Right ventricle myocardium inferior (tissue), 1 donor: Measurements from ENCODE around the gene PDSS1. TPM values are rescaled to one million over a fixed set of nuclear protein-coding genes. Genes with fewer than 3 reads are reported as not detected.
"Not testable (repeated sequence)": the region's sequence is repeated elsewhere in the genome, so short reads cannot be mapped to it uniquely, and the experiment has no call there.

Experiments
- ATAC-seq: fragments of 200-7000 bp; cut with Tn5 transposase; one replicate; pipeline ENCODE4 v1.9.1; 2020; ENCODE audit warnings: mild to moderate bottlenecking, moderate library complexity
- DNase-seq: peaks from one replicate; pipeline ENCODE4 v3.0.0; 2021; ENCODE audit errors: missing footprints
- intact Hi-C: fragments of 100-400 bp; cut with DNase I; formaldehyde crosslinking; loops from one replicate; pipeline ENCODE4 v1.11.0; 2022
- long read RNA-seq: library from polyadenylated mRNA; unstranded; transcript quantifications from one replicate; pipeline ENCODE4 v2.0.0, GENCODE V29; 2021
- total RNA-seq: library from RNA; stranded (reverse); fragmentation: NEBNext Ultra II Directional; extraction: Animal tissue kit (Norgen Biotek cat#: 25700); gene quantifications from one replicate; pipeline ENCODE4 v1.2.1, GENCODE V29; 2021
- donor health status: DM: no; HTN: yes; CAD: no; lungs with severe emphysema.

Gene PDSS1, protein sequence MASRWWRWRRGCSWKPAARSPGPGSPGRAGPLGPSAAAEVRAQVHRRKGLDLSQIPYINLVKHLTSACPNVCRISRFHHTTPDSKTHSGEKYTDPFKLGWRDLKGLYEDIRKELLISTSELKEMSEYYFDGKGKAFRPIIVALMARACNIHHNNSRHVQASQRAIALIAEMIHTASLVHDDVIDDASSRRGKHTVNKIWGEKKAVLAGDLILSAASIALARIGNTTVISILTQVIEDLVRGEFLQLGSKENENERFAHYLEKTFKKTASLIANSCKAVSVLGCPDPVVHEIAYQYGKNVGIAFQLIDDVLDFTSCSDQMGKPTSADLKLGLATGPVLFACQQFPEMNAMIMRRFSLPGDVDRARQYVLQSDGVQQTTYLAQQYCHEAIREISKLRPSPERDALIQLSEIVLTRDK
- total RNA-seq, result 6.3 TPM
- long read RNA-seq, partial matches to known transcripts, result 0 of 1 reads
- long read RNA-seq, other reads (novel, unspliced or antisense), result 1 of 1 reads

DNA sequence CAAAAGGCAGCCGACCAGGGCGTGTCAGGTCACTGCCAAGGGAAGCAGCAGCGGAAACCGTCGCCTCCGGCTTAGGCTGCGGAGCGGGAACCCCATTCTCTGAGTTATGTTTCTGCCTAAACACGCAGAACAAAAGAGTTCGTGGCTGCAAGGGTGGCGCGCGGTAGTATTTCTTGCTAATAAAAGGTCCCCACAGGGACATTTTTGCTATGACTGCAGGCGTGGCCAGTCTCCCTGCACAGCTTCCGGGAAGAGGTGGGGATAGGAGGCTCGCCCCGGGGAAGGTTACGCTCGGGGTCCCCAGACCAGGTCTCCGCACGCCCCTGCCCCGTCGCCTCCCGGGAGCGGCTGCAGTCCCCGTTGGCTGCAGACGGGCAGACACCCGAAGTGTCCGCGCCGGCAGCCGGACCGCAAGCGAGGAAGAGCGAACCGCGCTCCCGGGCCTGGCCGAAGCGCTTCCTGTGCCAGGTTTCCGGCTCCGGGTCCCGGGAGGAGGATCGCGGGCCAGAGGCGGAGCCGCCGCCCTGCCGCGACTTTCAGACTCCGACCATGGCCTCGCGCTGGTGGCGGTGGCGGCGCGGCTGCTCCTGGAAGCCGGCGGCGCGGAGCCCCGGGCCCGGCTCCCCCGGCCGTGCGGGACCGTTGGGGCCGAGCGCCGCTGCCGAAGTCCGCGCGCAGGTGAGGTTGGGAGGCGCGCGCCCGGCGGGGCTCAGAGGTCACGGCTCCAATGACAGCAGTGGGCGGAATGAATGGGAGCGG lies at the start of gene PDSS1:
PDSS1 (plus strand) TSS at position 539 of the 759 bp plus-strand sequence; CDS start at position 550, 11 bp downstream.
- DNase-seq (peak; percentile 93), ATAC-seq (peak; percentile 95)
- intact Hi-C loops, result loop anchor here (2.0 kb wide), 1 partner anchor 163 kb away; the partner anchor contains the start of gene ABI1

- DNase-seq, intact Hi-C loops, ATAC-seq: not testable (repeated sequence)
Observed at GRCh38 chr10:26648245-26648636, 49.3 kb upstream of the PDSS1 start.

DNA sequence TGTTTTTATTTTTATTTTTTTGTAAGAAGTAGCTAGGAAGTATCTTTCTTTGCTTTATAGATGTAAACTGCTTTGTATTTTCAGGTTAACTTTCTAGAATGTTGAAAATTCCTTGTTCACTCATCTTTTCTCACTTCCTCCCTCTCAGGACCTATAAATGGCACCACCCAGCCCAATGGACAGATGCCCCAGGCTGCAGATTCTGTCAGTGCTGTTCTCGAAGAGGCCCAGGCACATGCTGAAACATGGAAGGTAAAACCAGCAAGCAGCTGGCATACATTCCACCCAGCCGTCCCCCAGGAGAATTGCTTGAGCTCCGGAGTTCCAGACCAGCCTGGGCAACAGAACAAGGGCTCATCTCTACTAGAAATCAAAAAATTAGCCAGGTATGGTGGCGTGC lies 47.1 kb upstream of the PDSS1 start:
- DNase-seq, result no peak
- intact Hi-C loops, result no loop called here
- no peak for ATAC-seq

DNA sequence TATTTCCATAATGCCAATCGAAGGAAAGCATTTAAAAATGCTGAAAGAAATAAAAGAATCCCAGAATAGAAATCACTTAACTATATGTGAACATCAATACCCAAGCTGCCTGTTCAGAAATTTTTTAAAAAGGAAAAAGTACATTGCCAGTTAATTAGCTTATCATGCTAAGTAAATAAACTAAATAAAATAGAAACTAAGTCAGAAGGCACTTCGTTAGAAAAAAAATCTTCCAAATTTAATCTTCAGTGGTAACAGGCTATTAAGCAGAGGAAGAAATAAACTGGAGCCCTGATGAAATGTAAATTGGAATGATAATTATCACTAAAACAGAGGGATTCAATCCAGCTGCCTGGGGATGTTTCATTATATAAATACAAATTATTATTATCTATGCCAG lies 46.0 kb upstream of the PDSS1 start:
- DNase-seq, ATAC-seq, intact Hi-C loops: not testable (repeated sequence)

GRCh38 chr10:26653004-26653403 lies 44.5 kb upstream of the PDSS1 start:
- ATAC-seq (no peak), DNase-seq (no peak)
- intact Hi-C loops, result no loop called here

DNA sequence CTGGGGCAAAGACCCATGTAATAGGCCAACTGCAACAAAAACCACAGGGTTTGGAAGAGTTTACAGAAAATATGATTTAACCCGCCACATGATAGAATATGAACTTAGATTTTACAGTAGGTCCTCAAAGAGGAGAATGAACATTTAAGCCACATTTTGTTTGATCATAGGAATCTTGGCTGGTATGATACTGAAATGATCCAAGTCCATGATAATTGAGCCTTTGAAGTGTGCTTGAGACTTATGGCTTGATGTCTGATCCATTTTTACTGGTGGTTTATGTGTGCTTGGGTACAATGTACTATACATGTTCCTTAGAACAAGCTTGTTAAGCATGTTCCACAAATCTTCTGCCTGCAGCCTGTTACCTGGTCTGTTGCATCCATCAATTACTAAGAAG lies 41.8 kb upstream of the PDSS1 start:
- DNase-seq (no peak), ATAC-seq (no peak)
- intact Hi-C loops, result no loop called here

GRCh38 chr10:26662864-26663263 lies 34.6 kb upstream of the PDSS1 start:
- ATAC-seq (no peak), DNase-seq (no peak)
- intact Hi-C loops, result no loop called here

DNA sequence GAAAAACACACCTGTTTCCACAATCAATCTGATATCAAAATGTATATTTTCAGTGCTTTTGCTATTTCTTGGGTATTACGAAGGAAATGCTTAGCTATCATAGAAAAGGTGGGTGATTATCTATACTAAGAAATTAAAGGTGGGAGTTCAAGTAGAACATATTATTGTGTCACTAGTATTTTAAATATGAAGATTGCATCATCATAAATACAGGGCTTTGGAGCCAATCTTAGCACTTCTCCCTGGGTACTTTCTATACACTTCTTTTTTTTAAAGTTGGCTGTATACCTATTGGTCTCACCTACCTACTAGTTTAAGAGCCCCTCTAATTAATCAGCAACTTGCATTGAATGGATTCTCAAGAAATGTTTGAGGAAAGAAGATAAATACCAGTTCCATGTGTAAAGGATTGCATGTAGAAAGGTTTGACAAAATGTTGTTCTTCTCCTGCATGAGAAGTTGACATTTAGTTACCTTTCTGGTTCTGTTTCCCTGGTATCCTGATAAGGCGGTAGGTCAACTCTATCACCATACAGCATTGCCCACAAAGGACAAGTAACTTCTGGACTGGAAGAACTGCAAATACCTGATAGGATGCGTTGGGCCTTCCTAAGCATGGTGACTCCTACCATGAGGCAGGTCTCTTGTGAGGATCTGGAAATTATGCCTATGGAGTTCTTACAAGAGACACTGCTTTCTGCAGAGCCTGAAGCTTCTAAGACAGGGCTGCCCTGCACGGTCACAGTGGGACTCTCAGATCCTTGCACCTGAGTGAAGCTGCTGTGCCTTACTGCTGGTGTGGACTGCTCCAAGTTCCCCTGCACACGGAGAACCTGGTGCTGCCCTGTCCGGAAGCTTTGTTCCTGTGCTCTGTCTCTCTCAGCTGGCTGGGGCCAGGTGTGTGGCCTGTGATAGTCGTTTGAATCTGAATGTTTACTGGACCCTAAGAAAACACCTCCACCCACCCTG lies 32.1 kb upstream of the PDSS1 start:
- ATAC-seq, result no peak
- intact Hi-C loops, result no loop called here
- DNase-seq, result no peak

DNA sequence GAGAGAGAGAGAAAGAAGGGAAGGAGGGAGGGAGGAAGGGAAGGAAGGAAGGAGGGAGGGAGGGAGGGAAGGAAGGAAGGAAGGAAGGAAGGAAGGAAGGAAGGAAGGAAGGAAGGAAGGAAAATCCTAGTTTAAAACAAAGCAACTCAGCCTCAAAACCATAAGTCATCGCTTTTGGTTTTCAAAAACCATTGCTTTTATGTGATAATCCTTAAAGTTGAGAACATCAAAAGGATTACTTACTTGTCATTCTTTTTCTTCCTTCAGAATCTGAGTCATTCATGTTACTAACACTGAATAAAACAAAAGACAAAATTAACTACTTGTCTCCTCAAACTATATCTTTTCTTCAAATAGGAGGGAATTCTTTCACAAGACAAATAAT lies 21.6 kb upstream of the PDSS1 start:
- no peak for DNase-seq
- intact Hi-C loops, result no loop called here
- no peak for ATAC-seq

GRCh38 chr10:26679588-26679987 lies 17.9 kb upstream of the PDSS1 start:
- intact Hi-C loops, result no loop called here
- ATAC-seq (no peak), DNase-seq (no peak)

GRCh38 chr10:26681076-26681475 lies 16.4 kb upstream of the PDSS1 start:
- ATAC-seq (no peak), DNase-seq (no peak)
- intact Hi-C loops, result loop anchor here (5.0 kb wide), 1 partner anchor 201 kb away; no protein-coding TSS in a partner anchor

- DNase-seq, ATAC-seq: not testable (repeated sequence)
- intact Hi-C loops, result loop anchor here (5.0 kb wide), 1 partner anchor 200 kb away; no protein-coding TSS in a partner anchor
Observed at GRCh38 chr10:26681971-26682370, 15.5 kb upstream of the PDSS1 start.

DNA sequence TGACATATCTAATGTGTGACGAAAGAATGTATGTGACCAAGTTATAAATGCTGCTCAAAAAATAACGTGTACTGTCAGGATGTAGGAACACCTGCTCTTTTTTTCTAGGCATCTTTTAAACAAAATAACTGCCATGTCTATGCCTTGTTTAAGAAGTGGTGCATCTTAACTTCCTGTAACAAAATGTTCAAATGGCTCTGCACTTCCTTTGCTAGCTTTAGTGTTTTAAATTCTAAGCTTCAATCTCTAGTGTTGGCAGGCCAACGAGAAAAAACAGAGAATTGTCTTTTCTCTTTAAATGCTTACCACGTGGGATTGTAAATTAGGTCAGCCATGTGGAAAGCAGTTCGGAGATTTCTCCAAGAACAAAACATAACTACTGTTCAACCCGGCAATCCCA lies 14.6 kb upstream of the PDSS1 start:
- ATAC-seq, result no peak
- DNase-seq, result no peak
- intact Hi-C loops, result loop anchor here (5.0 kb wide), 1 partner anchor 199 kb away; no protein-coding TSS in a partner anchor

DNA sequence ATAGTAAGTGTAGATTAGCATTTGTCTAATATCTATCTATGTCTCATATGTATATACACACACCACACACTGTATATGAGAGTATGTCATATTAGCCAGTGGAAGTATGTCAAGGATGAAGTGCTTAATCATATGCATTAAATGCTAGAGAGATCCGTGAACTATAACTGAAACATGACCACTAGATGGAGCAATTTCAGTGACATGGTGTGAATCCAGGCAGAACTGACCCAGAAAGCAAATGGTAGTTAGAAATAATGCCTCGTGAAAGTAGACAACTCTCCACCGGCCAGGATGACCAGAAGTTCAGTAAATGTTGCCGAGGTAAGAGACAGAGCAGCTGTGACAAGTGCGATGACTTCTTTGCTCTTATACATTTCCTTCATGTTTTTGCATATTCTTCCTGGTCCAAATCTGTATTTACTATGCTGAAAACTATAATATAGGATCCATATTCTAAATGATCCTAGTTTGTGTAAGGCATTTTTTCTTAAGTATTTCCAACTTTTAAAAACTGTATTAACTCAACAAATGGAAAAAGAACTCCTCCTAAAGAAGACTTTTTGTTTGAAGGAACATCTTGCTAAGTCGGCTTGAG lies 12.7 kb upstream of the PDSS1 start:
- intact Hi-C loops, result loop anchor here (5.0 kb wide), 1 partner anchor 198 kb away; no protein-coding TSS in a partner anchor
- peak; percentile 62 for ATAC-seq
- DNase-seq, result not testable (repeated sequence)

DNA sequence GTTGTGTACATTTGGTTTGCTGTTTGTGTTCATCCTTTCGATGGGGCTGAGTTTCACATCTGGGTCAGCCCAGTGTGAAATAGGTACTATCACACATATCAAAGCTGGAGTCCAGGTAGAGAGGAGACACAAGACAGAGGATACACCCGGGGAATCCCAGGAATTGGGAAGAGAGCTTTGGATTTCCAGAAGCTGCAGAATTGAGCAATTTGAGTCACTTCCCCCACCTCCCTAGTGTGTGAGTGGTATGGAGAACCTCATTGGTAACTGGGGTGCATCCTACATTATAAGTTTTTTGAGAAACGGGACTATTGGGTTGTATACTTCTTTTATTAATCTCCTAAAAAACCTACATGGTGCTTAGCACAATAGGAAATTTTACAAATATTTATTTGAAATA lies 12.1 kb upstream of the PDSS1 start:
- intact Hi-C loops, result no loop called here
- no peak for ATAC-seq
- no peak for DNase-seq

DNA sequence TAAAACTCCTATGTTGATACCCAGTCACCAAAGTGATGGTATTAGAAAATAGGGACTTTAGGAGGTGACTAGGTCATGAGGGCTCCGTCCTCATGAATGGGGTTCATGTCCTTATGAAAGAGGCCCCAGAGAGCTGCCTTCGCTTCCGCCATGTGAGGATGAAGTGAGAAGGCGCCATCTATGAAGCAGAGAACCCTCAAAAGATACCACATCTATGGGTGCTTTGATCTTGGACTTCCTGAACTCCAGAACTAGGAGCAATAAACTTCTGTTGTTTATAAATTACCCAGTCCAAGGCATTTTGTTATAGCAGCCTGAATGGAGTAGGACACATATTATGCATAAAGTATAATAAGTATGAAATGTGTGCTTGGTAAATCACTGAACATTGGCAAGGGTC lies 8.1 kb upstream of the PDSS1 start:
- intact Hi-C loops, result no loop called here
- ATAC-seq (no peak), DNase-seq (no peak)

DNA sequence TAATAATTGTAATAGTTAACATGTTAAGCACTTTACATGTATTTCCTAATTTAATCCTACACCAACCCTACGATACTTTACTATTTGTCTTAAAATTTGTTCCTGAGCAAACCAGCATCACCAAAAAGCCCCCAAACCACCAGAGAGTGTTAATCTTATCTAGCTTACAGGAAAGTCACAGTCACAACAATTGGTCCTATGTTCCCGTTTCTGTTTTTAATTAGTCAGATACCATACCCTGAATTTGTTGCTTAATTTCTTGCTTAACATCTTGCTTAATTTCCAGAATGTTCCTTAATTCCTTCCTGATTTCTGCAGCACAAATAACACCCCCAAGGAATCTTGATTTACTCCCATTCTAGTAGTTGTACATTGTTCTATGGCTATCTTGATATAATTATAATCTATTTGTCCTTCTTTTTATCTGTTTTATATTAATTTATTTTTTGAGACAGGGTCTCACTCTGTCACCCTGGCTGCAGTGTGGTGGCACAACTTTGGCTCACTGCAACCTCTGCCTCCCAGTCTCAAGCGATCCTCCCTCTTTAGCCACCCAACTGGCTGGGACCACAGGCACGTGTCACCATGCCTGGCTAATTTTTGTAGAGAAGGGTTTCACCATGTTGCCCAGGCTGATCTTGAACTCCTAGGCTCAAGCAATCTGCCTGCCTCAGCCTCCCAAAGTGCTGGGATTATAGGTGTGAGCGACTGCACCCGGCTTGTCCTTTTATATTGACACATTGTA lies 6.6 kb upstream of the PDSS1 start:
- DNase-seq (no peak), ATAC-seq (no peak)
- intact Hi-C loops, result no loop called here
